NB4 (cell line): ENCODE data around the gene KERA.

Source experiments
- MYC ChIP-seq: IDR thresholded peaks from 2 replicates; pipeline ENCODE4 v1.6.1; 2011; ENCODE audit warnings: low read depth, low read length
- POLR2A ChIP-seq: IDR thresholded peaks from 2 replicates; pipeline ENCODE4 v1.6.1; 2011; ENCODE audit warnings: mild to moderate bottlenecking; ENCODE audit not compliant: insufficient read length; ENCODE audit errors: extremely low read depth
- TF ChIP-seq, protein P1 (sequence below): IDR thresholded peaks from one replicate; pipeline ENCODE4 v1.5.1; 2012; ENCODE audit warnings: low read depth, low read length
- TF ChIP-seq, protein P2 (sequence below): IDR thresholded peaks from 2 replicates; pipeline ENCODE4 v1.6.1; 2011; ENCODE audit warnings: low read depth, low read length

DNA sequence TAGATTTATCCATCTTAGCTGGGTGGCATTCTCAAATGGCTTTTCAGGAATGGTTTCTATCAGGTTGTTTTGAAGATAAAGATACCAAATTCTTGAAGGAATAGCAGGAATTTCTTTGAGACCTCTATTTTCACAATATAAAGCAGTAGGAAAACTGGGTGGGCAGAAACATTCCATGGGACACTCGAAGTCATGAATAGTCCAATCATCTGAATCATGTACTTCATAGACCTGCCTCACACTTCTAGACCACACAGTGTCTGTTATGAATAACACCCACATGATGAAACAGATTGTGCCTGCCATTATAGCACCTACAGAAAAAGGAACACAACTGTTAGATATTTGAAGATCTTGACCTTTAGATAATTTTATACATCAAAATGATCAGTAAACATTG is 1.8 kb downstream of the KERA start:
- TF ChIP-seq, protein P1, sequence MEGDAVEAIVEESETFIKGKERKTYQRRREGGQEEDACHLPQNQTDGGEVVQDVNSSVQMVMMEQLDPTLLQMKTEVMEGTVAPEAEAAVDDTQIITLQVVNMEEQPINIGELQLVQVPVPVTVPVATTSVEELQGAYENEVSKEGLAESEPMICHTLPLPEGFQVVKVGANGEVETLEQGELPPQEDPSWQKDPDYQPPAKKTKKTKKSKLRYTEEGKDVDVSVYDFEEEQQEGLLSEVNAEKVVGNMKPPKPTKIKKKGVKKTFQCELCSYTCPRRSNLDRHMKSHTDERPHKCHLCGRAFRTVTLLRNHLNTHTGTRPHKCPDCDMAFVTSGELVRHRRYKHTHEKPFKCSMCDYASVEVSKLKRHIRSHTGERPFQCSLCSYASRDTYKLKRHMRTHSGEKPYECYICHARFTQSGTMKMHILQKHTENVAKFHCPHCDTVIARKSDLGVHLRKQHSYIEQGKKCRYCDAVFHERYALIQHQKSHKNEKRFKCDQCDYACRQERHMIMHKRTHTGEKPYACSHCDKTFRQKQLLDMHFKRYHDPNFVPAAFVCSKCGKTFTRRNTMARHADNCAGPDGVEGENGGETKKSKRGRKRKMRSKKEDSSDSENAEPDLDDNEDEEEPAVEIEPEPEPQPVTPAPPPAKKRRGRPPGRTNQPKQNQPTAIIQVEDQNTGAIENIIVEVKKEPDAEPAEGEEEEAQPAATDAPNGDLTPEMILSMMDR: no peak
- TF ChIP-seq, protein P2, sequence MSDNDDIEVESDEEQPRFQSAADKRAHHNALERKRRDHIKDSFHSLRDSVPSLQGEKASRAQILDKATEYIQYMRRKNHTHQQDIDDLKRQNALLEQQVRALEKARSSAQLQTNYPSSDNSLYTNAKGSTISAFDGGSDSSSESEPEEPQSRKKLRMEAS: no peak
- TF ChIP-seq POLR2A (no peak), MYC (no peak)
